ENCODE results near the gene PLSCR5. TPM values are rescaled to one million over a fixed set of nuclear protein-coding genes. Genes with fewer than 3 reads are reported as not detected.

The PLSCR5 gene
- total and polyA plus RNA-seq, 2 experiments from 2014 or later = not detected

GRCh38 chr3:146547235-146547835, 57.8 kb downstream of the PLSCR5 start:
- no peak overlapping the region for H3K4me3 ChIP-seq
- no peak overlapping the region for H3K27ac ChIP-seq (ENCODE audit: low read depth)
- H3K4me2 ChIP-seq = no peak overlapping the region
- H3K36me3 ChIP-seq (ENCODE audit: insufficient read depth) = no peaks in the 10 kb centered on the region
- ATAC-seq = no peak
- Mint-ChIP-seq H3K4me3 (no peak overlapping the region), H3K36me3 (ENCODE audit: low read depth) (no peaks in the 10 kb centered on the region), H3K4me1 (peaks cover 34% of the 10 kb centered on the region), H3K27me3 (ENCODE audit: insufficient read depth, low read depth, poor library complexity) (peaks cover 4% of the 10 kb centered on the region), H3K9me3 (no peaks in the 10 kb centered on the region), H3K27ac (no peak overlapping the region)
- no peak overlapping the region for H2AFZ ChIP-seq
- H3K4me1 ChIP-seq (ENCODE audit: insufficient read depth) = peaks cover 37% of the 10 kb centered on the region
- H3K9me2 ChIP-seq (ENCODE audit: insufficient read depth) = peaks cover 5% of the 10 kb centered on the region; the same call in 1 of the 2 replicates
- H3K79me2 ChIP-seq (replicated peaks; ENCODE audit: insufficient read depth) = peaks cover 18% of the 10 kb centered on the region
- peaks cover 6% of the 10 kb centered on the region; the same call in 1 of the 2 replicates for H4K20me1 ChIP-seq (replicated peaks; ENCODE audit: insufficient read depth)
- no peak for DNase-seq (ENCODE audit: low spot score)
- H3K27me3 ChIP-seq (ENCODE audit: insufficient read depth) = no peaks in the 10 kb centered on the region
- TF ChIP-seq ZNF462 (CRISPR knock-in tag; IDR thresholded peaks at IDR 0.05) (no peak), STAT1 (IDR thresholded peaks at IDR 0.05; ENCODE audit: unreplicated experiment) (no peak), CTCF (conservative IDR thresholded peaks at IDR 0.05; ENCODE audit: low read depth in 2 of 2) (no peak), JUNB (IDR thresholded peaks at IDR 0.05; ENCODE audit: unreplicated experiment) (no peak)
- no peaks in the 10 kb centered on the region for H3F3A ChIP-seq (replicated peaks; ENCODE audit: low read depth)

Measured in GM23338 (cell line).